ENCODE data around the gene SOX12. TPM values are rescaled to one million over a fixed set of nuclear protein-coding genes. Genes with fewer than 3 reads are reported as not detected.
"Not testable (repeated sequence)": the region's sequence is repeated elsewhere in the genome, so short reads cannot be mapped to it uniquely, and the experiment has no call there.

The SOX12 gene
- total RNA-seq, 2 experiments from 2014 or later, result 6.0 to 6.4 TPM

- Mint-ChIP-seq H3K27me3 (ENCODE audit: low read depth) (no peaks in the 10 kb centered on the region), H3K4me1 (ENCODE audit: low read depth) (peaks cover 17% of the 10 kb centered on the region), H3K36me3 (ENCODE audit: low read depth) (no peaks in the 10 kb centered on the region), H3K4me3 (peak overlapping the region; percentile 78), H3K27ac (no peak overlapping the region), H3K9me3 (no peaks in the 10 kb centered on the region)
- CTCF ChIA-PET, result interaction anchor here (1.6 kb wide), 1 partner anchor 27 kb away, joined by 6 read pairs; no protein-coding TSS in a partner anchor
- intact Hi-C loops (cut with micrococcal nuclease), result loop anchor here (1.0 kb wide), 2 partner anchors 16 to 29 kb away; partner anchors contain the start of gene ZCCHC3
- DNase-seq, result peak; percentile 57
Observed at GRCh38 chr20:325889-326644, 715 bp downstream of the SOX12 start.

- Mint-ChIP-seq H3K27ac (no peak overlapping the region), H3K4me1 (ENCODE audit: low read depth) (peaks cover 17% of the 10 kb centered on the region), H3K36me3 (ENCODE audit: low read depth) (no peaks in the 10 kb centered on the region), H3K27me3 (ENCODE audit: low read depth) (no peaks in the 10 kb centered on the region), H3K9me3 (no peaks in the 10 kb centered on the region), H3K4me3 (peak overlapping the region; percentile 78)
- peak; percentile 28 for DNase-seq
- intact Hi-C loops (cut with micrococcal nuclease), result loop anchor here (1.0 kb wide), 1 partner anchor 36 kb away; the partner anchor contains the start of gene C20orf96
- CTCF ChIA-PET, result no interaction called here
Observed at GRCh38 chr20:326645-327185, 1.4 kb downstream of the SOX12 start.

GRCh38 chr20:327186-328026 lies 2.1 kb downstream of the SOX12 start:
- no peak overlapping the region for H3K27ac Mint-ChIP-seq
- intact Hi-C loops (cut with micrococcal nuclease), result loop anchor here (1.0 kb wide), 1 partner anchor 37 kb away; the partner anchor contains the start of gene C20orf96
- CTCF ChIA-PET, result interaction anchor here (0.7 kb wide), 1 partner anchor 38 kb away, joined by 4 read pairs; no protein-coding TSS in a partner anchor
- DNase-seq, result peak; percentile 76
- H3K9me3 Mint-ChIP-seq, result no peaks in the 10 kb centered on the region
- H3K4me1 Mint-ChIP-seq (ENCODE audit: low read depth), result peaks cover 17% of the 10 kb centered on the region
- H3K36me3 Mint-ChIP-seq (ENCODE audit: low read depth), result no peaks in the 10 kb centered on the region
- peak overlapping the region; percentile 78 for H3K4me3 Mint-ChIP-seq
- no peaks in the 10 kb centered on the region for H3K27me3 Mint-ChIP-seq (ENCODE audit: low read depth)

GRCh38 chr20:328027-328974 lies 2.9 kb downstream of the SOX12 start:
- Mint-ChIP-seq H3K9me3 (no peaks in the 10 kb centered on the region), H3K36me3 (ENCODE audit: low read depth) (no peaks in the 10 kb centered on the region), H3K27me3 (ENCODE audit: low read depth) (no peaks in the 10 kb centered on the region), H3K27ac (peak overlapping the region; percentile 4), H3K4me3 (peak overlapping the region; percentile 78), H3K4me1 (ENCODE audit: low read depth) (peaks cover 17% of the 10 kb centered on the region)
- CTCF ChIA-PET, result interaction anchor here (0.7 to 3.2 kb wide), 5 partner anchors 16 to 121 kb away, joined by 3 to 28 read pairs (median 5); no protein-coding TSS in a partner anchor
- DNase-seq, result no peak
- intact Hi-C loops (cut with micrococcal nuclease), result no loop called here

GRCh38 chr20:328975-329695 lies 3.8 kb downstream of the SOX12 start:
- no peak overlapping the region for H3K27ac Mint-ChIP-seq
- CTCF ChIA-PET, result interaction anchor here (0.6 to 3.2 kb wide), 12 partner anchors 16 to 135 kb away, joined by 3 to 28 read pairs (median 4); no protein-coding TSS in a partner anchor
- no peaks in the 10 kb centered on the region for H3K36me3 Mint-ChIP-seq (ENCODE audit: low read depth)
- H3K27me3 Mint-ChIP-seq (ENCODE audit: low read depth), result no peaks in the 10 kb centered on the region
- no peak overlapping the region for H3K4me3 Mint-ChIP-seq
- intact Hi-C loops (cut with micrococcal nuclease), result no loop called here
- H3K9me3 Mint-ChIP-seq, result no peaks in the 10 kb centered on the region
- DNase-seq, result no peak
- peaks cover 13% of the 10 kb centered on the region for H3K4me1 Mint-ChIP-seq (ENCODE audit: low read depth)

GRCh38 chr20:329851-330232 lies 4.5 kb downstream of the SOX12 start:
- Mint-ChIP-seq H3K9me3 (no peaks in the 10 kb centered on the region), H3K27ac (no peak overlapping the region), H3K36me3 (ENCODE audit: low read depth) (no peaks in the 10 kb centered on the region), H3K27me3 (ENCODE audit: low read depth) (no peaks in the 10 kb centered on the region), H3K4me1 (ENCODE audit: low read depth) (peaks cover 13% of the 10 kb centered on the region), H3K4me3 (no peak overlapping the region)
- CTCF ChIA-PET, result interaction anchor here (0.6 to 3.2 kb wide), 17 partner anchors 12 to 134 kb away, joined by 3 to 28 read pairs (median 5); partner anchors contain the start of gene ZCCHC3
- intact Hi-C loops (cut with micrococcal nuclease), result loop anchor here (1.0 kb wide), 4 partner anchors 33 to 121 kb away; partner anchors contain the start of gene ZCCHC3
- DNase-seq, result no peak

- Mint-ChIP-seq H3K27ac (no peak overlapping the region), H3K36me3 (ENCODE audit: low read depth) (no peaks in the 10 kb centered on the region), H3K4me1 (ENCODE audit: low read depth) (peaks cover 13% of the 10 kb centered on the region), H3K4me3 (no peak overlapping the region), H3K9me3 (no peaks in the 10 kb centered on the region), H3K27me3 (ENCODE audit: low read depth) (no peaks in the 10 kb centered on the region)
- DNase-seq, result peak; percentile 72
- intact Hi-C loops (cut with micrococcal nuclease), result loop anchor here (1.0 kb wide), 4 partner anchors 33 to 121 kb away; partner anchors contain the start of gene ZCCHC3
- CTCF ChIA-PET, result interaction anchor here (0.6 to 3.2 kb wide), 31 partner anchors 9 to 362 kb away, joined by 3 to 28 read pairs (median 4); partner anchors contain the start of genes TBC1D20 and ZCCHC3
Observed at GRCh38 chr20:330233-331149, 5.1 kb downstream of the SOX12 start.

GRCh38 chr20:334578-334977 lies 9.2 kb downstream of the SOX12 start:
- no peak for DNase-seq
- CTCF ChIA-PET, result interaction anchor here (2.0 kb wide), 1 partner anchor 35 kb away, joined by 6 read pairs; no protein-coding TSS in a partner anchor
- H3K9me3 Mint-ChIP-seq, result no peaks in the 10 kb centered on the region
- H3K27me3 Mint-ChIP-seq (ENCODE audit: low read depth), result no peaks in the 10 kb centered on the region
- H3K27ac Mint-ChIP-seq, result no peak overlapping the region
- H3K4me1 Mint-ChIP-seq (ENCODE audit: low read depth), result peaks cover 5% of the 10 kb centered on the region
- H3K36me3 Mint-ChIP-seq (ENCODE audit: low read depth), result no peaks in the 10 kb centered on the region
- no peak overlapping the region for H3K4me3 Mint-ChIP-seq
- intact Hi-C loops (cut with micrococcal nuclease), result no loop called here

GRCh38 chr20:336040-336439 lies 10.7 kb downstream of the SOX12 start:
- intact Hi-C loops (cut with micrococcal nuclease); H3K9me3 Mint-ChIP-seq; DNase-seq; H3K27me3 Mint-ChIP-seq (ENCODE audit: low read depth); H3K27ac Mint-ChIP-seq; H3K36me3 Mint-ChIP-seq (ENCODE audit: low read depth); H3K4me1 Mint-ChIP-seq (ENCODE audit: low read depth); H3K4me3 Mint-ChIP-seq: not testable (repeated sequence)
- CTCF ChIA-PET, result interaction anchor here (0.6 kb wide), 1 partner anchor 316 kb away, joined by 4 read pairs; no protein-coding TSS in a partner anchor

GRCh38 chr20:341682-342081 lies 16.3 kb downstream of the SOX12 start:
- Mint-ChIP-seq H3K9me3 (peaks cover 6% of the 10 kb centered on the region), H3K4me1 (ENCODE audit: low read depth) (peaks cover 10% of the 10 kb centered on the region), H3K36me3 (ENCODE audit: low read depth) (peaks cover 4% of the 10 kb centered on the region), H3K4me3 (no peak overlapping the region), H3K27ac (no peak overlapping the region), H3K27me3 (ENCODE audit: low read depth) (peaks cover 5% of the 10 kb centered on the region)
- CTCF ChIA-PET, result interaction anchor here (1.6 kb wide), 1 partner anchor 11 kb away, joined by 5 read pairs; no protein-coding TSS in a partner anchor
- intact Hi-C loops (cut with micrococcal nuclease), result no loop called here
- DNase-seq, result peak; percentile 63

All from activated naive CD4-positive, alpha-beta T cell treated with anti-CD3 and anti-CD28 coated beads for 36 hours (primary cell).